Activated CD4-positive, CD25-positive, alpha-beta regulatory T cell treated with anti-CD3 and anti-CD28 coated beads, Interleukin-2, amount 50 U/mL, for 16 hours (primary cell): ENCODE measurements around the gene VAMP4.

Source experiments
- DNase-seq: peaks from one replicate; pipeline ENCODE4 v3.0.0-alpha.2; 2020; ENCODE audit warnings: low read depth, low spot score

VAMP4 gene

DNA sequence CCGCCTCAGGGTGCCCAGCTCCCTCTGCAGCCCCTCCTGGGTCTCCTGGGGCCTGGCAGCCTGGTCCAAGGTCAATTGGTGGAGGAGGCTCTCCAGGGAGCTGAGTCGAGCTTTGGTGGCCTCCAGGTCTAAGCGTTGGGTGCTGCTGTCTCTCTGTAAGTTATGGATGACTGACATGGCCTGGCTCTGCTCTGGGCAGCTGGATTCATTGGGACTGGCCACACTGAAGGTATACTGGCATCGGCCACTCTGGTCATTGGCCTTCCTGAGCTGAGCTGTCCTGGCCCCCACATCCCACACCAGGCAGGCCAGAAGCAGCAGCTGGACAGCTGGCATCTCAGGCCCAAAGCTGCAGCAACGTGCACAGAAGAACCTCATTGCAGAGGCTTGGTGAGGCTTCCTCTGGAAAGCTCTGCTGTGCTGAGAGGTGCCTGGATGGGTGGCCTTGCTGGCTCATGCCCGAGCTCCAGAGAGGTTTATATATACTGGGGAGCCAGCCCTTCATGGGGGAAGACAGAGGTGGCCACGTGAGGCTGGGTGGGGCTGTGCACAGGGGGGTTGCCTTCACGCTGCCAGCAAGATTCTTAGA, 89.5 kb downstream of the VAMP4 start, which contains the start of gene MYOC:
Gene MYOC, minus strand, starts transcription at position 455 of the 589 bp plus-strand sequence. Its CDS starts 77 bp downstream, at position 378.
- no peak for DNase-seq
